GM19328 (cell line): ENCODE results near the gene CCDC27.
"Not testable (repeated sequence)": the region's sequence is repeated elsewhere in the genome, so short reads cannot be mapped to it uniquely, and the experiment has no call there.

ENCODE experiments used
- ATAC-seq: cut with Tn5 transposase; IDR thresholded peaks from one replicate; pipeline ENCODE4 v1.9.1; 2021; ENCODE audit warnings: mild to moderate bottlenecking, moderate library complexity; ENCODE audit not compliant: unreplicated experiment

CCDC27 gene

DNA sequence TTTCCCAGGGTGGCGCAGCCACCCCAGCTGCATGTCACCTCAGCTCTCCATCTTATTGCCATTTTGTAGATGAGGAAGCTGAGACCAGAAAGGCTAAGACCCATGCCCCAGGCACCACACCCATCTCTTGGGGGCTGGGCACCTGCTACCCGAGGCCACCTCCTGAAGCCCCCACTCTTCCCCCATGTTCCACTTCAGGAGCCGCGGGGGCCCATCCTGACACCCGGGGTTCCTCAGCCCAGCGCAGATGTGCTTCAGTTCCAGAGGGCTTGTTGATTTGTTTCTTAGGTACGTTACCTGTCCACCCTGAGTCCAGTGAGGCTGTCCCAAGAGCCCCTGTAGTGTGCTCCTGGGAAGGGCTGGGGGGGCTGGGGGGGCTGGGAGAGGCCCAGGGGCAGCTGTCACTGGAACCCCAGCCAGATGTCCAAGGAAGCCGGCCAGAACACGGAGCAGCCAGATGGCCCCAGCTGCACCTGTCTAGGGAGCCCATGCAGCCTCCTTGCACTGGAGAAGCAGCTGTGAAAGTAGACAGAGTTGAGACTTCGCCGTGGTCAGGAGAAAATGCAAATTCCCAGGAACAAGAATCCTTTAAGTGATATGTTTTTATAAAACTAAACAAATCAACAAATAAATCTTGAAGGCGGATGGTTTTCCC is 17.1 kb upstream of the CCDC27 start:
- no peak for ATAC-seq

DNA sequence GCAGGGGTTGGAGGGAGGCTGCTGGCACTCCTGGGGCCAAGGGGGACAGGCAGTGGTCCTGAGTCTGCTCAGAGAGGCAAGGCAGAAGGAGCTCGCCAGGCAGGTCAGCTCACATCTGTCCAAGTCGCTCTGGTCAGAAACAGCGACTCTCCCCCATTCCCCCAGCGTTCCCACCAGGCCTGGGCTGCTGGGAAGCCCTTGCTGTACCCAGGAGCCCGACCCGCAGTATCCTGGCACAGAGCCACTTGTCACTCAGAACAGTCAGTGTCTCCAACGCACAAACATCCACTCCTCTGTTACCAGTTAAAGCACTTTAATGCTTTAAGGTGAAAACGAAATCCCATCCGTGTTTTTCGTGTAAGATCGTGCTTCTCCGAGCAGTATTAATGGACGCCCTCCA is 16.6 kb upstream of the CCDC27 start:
- no peak for ATAC-seq

DNA sequence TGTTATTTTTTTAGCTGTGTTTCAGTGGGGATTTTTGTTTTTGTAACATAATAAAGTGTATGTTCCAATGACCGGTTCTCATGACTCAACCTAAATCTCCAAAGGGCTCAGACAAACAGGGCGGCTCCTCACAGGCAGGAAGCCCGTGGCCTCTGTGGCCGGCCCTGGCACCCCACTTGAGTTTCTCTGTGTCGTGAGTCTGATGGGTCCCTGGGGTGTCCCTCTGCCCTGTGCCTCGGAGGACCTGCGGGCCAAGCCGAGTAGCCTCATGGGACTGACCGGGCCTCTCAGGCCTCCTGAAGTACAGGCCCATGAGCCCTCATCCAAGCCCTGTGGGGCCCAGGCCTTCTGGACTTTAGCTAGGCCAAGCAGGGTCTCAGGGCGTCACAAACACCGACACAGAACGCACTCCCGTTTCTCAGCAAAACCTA is 16.1 kb upstream of the CCDC27 start:
- ATAC-seq, result no peak

DNA sequence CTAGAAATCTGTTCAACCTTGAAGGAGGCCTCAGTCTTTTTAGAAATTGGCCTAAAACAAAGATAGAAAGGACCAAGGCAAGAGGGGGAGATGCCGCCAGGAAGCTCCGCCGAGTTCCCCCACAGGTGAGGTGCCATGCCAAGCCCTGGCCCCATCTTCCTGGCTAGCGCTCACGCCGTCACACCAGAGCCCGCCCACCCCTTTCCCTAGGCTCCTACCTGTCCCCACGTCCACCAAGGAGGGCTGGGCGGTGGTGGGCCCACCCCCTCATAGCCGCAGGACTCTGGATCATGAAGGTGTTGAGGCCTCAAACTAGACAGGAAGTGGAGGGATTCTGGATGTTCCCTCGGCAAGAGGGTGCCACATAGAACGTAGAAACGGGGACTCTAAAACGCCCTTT is 15.5 kb upstream of the CCDC27 start:
- ATAC-seq, result no peak

DNA sequence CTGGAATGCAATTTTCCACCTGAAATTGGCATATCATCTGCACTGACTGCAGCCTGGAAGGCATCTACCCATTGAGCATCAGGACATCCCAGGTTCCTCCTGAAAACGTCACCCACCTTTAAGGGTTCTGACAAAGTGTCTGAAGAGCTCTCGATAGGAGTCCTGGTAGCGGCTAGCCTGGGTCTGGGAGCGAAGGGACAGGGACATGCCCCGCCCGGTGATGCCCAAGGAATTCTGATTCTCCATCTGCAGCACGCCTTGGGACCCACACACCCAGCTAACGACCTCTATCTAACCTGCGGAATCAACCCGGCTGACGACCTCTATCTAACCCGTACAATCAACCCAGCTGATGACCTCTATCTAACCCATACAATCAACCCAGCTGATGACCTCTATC is 13.3 kb upstream of the CCDC27 start:
- ATAC-seq, result no peak

DNA sequence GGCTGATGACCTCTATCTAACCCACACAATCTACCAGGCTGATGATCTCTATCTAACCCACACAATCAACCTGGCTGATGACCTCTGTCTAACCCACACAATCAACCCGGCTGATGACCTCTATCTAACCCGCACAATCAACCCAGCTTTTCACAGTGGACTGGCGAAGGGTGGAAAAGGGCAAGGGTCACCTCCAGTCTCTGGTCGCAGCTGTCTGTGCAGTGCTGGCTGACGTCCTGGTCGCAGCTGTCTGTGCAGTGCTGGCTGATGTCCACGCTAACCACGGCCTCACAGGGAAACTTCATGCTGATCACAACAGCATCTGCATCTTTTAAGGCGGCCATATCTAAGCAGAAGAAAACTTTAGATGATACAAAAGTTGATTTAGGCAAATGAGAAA is 12.2 kb upstream of the CCDC27 start:
- ATAC-seq, result no peak

DNA sequence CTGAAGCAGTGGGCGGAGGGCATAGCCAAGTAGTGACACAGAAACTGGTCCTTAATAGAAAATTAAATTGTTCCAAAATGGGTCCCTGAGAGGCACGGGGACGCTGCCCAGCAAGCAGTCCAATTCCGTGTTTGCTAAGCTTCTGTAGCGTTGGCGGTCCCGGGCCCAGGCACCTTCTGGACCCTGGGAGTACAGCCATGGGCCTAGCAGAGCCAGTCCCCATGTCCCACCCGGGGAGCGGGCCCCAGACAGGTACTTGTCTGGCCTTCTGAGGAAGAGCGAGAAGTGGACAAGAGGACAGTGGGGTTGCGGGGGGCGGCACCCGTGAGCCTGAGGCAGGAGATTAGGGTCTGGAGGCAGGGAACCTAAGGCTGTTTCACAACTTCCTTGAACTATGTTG is 11.5 kb upstream of the CCDC27 start:
- no peak for ATAC-seq

DNA sequence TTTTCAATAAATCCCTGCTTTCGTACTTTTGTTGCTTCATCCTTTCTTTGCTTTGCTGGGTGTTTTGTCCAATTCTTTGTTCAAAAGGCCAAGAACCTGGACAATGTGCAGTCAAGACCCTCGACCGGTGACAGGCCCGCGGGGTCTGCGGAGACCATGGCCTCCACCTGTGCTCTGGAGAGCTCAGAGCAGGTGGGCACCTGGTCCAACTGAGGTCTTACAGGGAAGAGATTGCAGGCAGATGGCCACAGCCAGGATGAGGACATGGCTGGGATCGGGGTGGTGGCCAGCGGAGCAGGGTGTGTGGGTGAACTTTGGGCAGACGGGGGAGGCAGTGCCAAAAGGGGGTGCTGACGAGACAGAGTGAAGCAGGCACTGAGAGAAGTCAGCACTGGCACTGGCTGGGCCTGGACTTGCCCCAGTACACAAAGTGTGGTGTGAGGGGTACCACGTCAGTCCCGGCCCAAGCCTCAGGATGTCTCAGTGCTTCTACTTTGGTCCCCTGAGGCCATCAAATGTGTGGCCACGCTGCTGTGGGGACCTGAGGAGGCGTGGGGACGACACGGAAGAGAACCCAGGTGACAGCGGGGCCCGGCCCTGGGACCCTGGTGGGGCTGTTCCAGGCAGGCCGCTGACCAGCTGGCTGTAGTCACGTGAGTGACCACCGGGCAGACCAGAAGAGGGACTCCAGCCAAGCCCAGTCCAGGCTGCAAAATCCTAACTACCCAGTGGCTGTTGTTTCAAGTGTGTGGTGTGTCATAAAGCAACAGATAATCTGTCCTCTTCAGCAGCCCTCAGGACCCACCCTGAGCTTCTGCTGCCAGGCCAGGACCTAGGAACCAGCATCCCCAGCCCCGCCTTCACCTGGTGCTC is 10.4 kb upstream of the CCDC27 start:
- ATAC-seq, result no peak

DNA sequence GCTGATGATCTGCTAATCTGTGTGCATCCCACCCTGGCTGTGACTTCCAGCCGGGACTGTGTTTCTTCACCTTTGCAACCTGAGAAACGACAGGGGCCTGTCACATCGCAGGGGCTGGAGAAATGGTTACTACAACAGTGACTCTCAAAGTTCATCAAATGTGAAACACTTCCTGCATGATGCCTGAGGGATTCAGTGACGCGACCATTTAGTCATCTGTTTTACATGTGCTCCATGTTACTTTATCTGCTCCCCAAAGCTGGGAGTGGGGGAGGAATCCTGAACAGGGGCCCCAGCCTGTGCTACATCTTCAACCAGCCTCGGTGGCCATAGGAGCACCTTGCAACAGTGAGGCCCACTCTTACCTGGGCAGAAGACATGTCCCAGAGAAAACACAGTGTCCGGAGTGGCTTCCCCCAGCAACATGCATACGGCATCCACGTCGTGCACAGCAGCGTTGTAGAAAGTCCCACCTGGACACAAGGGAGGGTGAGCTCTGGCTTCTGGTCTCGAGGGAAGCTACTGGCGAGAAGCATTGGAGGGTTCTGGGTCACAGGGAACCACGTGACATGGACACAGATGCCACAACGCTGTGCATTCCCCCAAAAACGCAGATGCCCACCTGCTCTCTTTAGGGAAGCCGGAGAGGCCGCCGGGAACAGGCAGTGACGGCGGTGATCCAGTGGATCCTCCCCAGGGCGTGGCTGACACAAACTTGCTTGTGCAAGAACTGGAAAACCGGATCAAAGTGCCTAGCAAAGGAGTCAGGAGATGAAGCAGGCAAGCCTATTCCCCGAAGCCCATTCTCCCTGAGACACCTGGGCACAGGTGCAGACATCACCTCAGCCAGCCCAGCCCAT is 9.6 kb upstream of the CCDC27 start:
- ATAC-seq, result no peak

DNA sequence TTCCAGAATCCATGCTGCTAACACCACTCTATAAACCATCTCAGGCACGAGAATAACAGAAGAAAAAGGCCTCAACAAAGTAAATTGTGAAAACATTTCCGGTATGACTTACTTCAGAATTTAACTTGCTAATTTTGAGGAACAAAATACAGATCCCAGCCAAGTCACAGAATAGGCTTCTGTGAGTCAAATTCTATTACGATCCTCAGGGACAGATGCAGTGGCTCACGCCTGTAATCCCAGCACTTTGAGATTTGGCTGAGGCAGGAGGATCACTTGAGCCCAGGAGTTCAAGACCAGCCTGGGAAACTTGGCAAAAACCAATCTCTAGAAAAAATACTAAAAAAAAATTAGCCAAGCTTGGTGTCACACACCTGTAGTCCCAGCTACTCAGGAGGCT is 8.8 kb upstream of the CCDC27 start:
- no peak for ATAC-seq

DNA sequence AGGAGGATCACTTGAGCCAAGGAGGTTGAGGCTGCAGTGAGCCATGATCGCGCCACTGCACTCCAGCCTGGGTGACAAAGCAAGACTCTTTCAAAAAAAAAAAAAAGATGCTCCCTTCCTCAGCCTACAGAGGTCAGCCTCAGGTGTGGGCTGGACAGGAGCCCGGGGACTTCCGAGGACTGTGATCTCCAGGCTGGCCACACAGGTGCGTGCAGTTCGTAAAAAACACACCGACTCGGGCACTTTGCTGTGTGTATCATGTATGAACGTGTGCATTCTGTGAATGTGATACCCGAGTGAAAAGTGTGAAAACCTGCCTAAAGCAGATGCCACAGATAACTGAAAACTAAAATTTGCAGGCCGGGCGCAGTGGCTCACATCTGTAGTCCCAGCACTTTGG is 8.4 kb upstream of the CCDC27 start:
- no peak for ATAC-seq

DNA sequence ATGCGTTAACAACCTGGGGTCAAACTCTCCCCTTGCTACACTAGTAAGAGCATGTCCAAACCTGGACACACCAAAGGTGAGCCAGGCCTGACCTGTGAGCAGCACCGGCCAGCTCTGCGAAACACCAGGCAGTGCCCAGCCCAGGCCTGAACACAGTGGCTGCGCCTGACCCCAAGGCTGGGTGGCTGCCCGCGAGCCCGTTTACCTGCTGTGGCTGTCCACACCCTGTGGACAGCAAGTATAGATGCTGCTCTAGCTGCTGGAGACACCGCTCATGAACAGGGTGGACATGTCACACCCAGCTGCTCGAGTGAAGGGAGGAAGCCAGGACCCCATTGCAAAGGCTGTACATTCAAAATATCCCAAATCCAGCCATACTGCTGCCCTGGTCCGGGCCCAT is 7.6 kb upstream of the CCDC27 start:
- no peak for ATAC-seq

DNA sequence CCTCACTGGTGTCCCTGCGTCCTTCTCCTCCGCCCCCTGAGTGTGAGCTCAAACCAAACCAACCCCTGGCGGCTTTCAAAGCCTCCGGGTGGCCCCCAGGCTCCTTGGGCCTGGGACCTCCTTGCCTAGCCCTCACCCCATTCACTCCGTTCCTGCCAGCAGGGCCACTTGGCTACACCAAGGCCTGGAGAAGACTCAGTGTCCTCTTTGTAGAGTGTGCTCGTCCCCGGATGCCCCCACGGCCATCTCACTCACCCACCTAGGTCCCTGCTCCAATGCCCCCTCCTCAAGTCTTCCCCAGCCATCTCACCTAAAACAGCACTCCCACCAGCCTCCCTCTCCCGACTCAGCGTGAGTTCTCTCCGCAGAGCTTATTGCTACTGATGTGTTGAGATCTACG is 7.2 kb upstream of the CCDC27 start:
- no peak for ATAC-seq

DNA sequence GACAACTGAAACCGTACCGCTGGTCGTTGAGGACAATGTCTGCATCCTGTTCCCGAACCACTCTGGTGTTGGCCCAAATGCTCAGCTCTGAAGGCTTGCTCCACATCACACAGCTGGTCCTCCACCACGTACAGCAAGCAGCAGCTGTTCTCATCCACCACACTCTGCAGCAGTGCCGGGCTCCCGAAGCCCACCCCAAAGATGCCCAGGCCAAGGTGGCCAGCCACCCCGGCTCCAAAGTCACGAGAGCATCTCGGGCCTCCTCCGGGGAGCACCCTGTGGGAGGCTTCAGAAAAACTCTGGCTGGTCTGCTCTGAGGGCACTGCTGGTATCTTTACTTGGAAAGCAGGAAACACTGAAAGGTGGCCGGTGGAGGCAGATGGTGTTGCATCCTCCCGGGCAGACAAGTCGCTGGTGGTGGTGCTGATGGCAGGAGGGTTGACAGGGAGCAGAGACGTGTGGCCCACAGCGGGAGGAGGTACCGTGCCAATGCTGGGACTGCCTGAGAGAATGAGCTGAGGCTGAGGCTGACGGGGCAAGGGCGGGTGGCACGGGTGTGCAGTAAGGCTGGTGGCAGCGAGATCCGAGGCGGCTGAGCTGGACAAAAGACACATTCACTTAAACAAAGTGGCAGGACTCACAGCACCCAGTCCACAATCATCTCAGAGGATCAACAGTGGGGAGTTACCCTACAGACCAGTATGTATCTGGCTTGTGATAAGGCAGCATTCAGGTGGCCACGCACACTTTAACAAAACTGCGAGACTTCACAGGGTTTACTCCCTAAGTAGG is 6.5 kb upstream of the CCDC27 start:
- ATAC-seq, result no peak

DNA sequence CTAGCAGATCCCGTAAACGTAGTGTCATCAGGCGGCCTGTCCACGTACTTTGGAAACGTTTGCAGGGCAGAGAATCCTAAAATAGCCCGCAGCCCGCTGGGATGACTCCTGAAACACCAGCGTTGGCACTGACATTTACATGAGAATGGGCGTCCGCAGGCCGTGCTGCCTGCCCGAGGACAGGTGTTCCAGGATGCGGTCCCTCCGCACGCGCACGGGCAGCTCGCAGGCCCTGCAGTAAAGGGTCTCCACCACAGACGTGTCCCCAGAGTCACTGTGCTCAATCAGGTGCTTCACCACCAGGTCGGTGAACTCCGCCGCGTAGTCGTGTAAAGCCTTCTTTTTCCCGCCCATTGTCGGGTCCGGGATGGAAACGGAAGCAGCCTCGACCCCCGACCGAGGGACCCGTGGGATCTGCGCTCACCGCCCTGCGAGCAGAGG is 5.8 kb upstream of the CCDC27 start:
- ATAC-seq, result no peak

DNA sequence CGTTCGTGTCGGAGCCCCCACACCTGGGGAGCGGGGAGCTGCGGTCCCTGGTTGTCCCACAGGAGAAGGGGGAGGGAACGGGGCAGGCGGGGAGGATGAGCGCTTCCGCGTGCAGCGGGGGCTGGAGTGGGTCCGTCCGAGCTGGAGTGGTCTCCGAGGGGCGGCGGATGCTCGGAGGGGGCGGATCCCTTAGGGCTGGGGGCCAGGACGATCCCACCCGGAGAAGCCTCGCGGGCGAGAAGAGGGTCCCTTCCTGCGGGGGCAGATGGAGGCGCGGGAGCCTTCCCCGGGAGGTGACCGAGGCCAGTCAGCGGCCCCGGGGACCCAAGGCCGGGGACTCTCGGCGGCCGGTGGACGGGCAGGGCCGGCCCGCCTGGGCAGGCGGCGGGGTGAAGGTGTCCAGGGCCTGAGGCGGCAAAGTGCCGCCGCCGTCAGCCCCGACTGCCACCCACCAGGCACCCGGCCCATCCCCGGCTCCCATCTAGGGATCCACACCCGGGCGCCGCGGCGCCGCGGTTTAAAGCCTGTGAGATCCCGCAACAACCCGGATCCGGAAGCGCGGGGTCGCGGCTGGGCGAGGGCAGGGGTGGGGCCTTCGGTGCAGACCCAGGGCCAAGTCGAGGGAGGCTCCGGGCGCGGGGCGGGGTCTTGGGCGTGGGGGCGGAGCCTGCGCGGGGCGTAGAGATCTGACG is 5.3 kb upstream of the CCDC27 start:
- ATAC-seq, result peak; percentile 83

DNA sequence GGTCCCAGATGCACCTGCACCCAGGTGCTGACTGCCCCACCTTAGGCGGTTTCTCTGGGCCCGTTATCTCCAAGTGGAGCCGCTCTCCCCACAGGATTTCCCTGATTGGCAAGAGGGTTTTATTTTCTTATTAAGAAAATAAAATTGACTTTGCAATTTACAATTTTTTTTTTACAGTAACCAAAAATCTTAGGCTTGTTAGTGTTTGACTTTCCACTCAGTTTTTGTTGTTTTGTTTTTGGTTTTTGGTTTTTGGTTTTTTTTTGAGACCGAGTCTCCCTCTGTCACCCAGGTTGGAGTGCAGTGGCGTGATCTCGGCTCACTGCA is 4.8 kb upstream of the CCDC27 start:
- no peak for ATAC-seq

DNA sequence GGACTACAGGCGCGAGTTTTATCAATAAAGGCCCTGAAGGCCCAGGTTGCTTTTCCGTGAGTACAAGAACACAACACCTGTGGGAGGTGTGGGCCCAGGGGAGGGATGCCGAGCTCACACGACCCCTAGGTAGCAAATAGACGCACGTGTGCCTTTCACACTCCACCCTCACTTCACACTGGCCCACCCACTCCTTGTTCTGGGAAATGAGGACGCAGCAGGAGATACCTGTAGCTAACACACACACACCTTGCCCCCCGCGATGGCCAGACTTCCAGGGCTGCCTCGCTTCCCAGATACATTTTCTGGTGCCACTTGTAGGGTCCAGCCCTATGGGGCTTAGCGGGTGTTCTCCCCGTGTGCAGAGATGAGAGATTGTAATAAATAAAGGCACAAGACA is 4.3 kb upstream of the CCDC27 start:
- ATAC-seq, result no peak

DNA sequence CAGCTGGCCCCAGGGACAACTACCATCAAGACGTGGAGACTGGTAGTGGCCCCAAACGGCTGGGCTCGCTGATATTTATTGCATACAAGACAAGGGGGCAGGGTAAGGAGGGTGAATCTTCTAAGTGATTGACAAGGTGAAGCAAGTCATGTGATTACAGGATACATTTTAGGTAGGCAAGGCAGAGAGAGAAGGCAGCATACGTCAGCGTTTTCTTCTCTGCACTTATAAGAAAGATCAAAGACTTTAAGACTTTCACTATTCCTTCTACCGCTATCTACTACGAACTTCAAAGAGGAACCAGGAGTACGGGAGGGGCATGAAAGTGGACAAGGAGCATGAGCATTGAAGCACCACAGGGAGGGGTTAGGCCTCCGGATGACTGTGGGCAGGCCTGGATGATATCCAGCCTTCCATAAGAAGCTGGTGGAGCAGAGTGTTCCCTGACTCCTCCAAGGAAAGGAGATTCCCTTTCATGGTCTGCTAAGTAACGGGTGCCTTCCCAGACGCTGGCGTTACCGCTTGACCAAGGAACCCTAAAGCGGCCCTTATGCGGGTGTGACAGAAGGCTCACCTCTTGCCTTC is 3.8 kb upstream of the CCDC27 start:
- not testable (repeated sequence) for ATAC-seq

DNA sequence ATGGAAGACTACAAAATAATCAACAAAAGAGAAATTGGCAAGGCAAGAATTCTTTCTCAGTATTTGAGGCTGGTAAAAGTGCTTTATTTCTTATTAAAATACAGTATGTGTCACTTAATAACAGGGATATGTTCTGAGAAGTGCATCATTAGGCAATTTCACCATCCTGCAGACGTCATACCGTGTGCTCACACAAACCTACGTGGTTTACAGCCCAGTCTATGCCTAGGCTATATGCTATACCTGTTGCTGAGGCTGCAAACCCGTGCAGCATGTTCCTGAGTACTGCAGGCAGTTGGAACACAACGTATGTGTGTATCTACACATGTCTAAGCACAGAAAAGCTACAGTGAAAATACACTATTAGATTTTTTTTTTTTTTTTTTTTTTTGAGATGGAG is 2.7 kb upstream of the CCDC27 start:
- ATAC-seq, result no peak
